Measurements from ENCODE around the gene THSD7A.

The THSD7A gene

GRCh38 chr7:11642276-11642675 is 189.7 kb downstream of the THSD7A start:
- DNase-seq (ENCODE audit: low spot score), result no peak
- in situ Hi-C loops (cut with MboI; ENCODE audit: low sequenced_read_pairs, unreplicated experiment), result no loop called here
- no peak for TF ChIP-seq CTCF (IDR thresholded peaks at IDR 0.05; ENCODE audit: borderline replicate concordance, control extremely low read depth, extremely low read depth, insufficient read depth, missing control alignments)

GRCh38 chr7:11638011-11638774 is 193.8 kb downstream of the THSD7A start:
- no peak for TF ChIP-seq CTCF (IDR thresholded peaks at IDR 0.05; ENCODE audit: borderline replicate concordance, control extremely low read depth, extremely low read depth, insufficient read depth, missing control alignments)
- in situ Hi-C loops (cut with MboI; ENCODE audit: low sequenced_read_pairs, unreplicated experiment), result no loop called here
- no peak for DNase-seq (ENCODE audit: low spot score)

- in situ Hi-C loops (cut with MboI; ENCODE audit: low sequenced_read_pairs, unreplicated experiment), result no loop called here
- TF ChIP-seq CTCF (IDR thresholded peaks at IDR 0.05; ENCODE audit: borderline replicate concordance, control extremely low read depth, extremely low read depth, insufficient read depth, missing control alignments), result no peak
- DNase-seq (ENCODE audit: low spot score), result no peak
Measured at GRCh38 chr7:11636274-11636673, 195.7 kb downstream of the THSD7A start.

- in situ Hi-C loops (cut with MboI; ENCODE audit: low sequenced_read_pairs, unreplicated experiment), result no loop called here
- DNase-seq (ENCODE audit: low spot score), result no peak
Measured at GRCh38 chr7:11633310-11633709, 198.7 kb downstream of the THSD7A start.

GRCh38 chr7:11630355-11630754 is 201.6 kb downstream of the THSD7A start:
- DNase-seq (ENCODE audit: low spot score), result no peak
- no peak for TF ChIP-seq CTCF (IDR thresholded peaks at IDR 0.05; ENCODE audit: borderline replicate concordance, control extremely low read depth, extremely low read depth, insufficient read depth, missing control alignments)
- in situ Hi-C loops (cut with MboI; ENCODE audit: low sequenced_read_pairs, unreplicated experiment), result no loop called here

More at GRCh38 chr7:11633310-11633709, 198.7 kb downstream of the THSD7A start:
- no peak for TF ChIP-seq CTCF (IDR thresholded peaks at IDR 0.05; ENCODE audit: borderline replicate concordance, control extremely low read depth, extremely low read depth, insufficient read depth, missing control alignments)

- no peak for DNase-seq (ENCODE audit: low spot score)
- TF ChIP-seq CTCF (IDR thresholded peaks at IDR 0.05; ENCODE audit: borderline replicate concordance, control extremely low read depth, extremely low read depth, insufficient read depth, missing control alignments), result no peak
- in situ Hi-C loops (cut with MboI; ENCODE audit: low sequenced_read_pairs, unreplicated experiment), result no loop called here
Measured at GRCh38 chr7:11625669-11626068, 206.3 kb downstream of the THSD7A start.

All from GM13976 (cell line).